Panc1 (cell line): ENCODE data around the gene LAIR2. TPM values are rescaled to one million over a fixed set of nuclear protein-coding genes. Genes with fewer than 3 reads are reported as not detected.

Experiments
- ATAC-seq: fragments of 200-7000 bp; cut with Tn5 transposase; 2 replicates; pipeline ENCODE4 v1.9.1; 2020; ENCODE audit warnings: mild to moderate bottlenecking, moderate library complexity
- BruUV-seq: library from RNA; stranded (reverse); fragments of 400-500 nt; replicated peaks from 2 replicates; lab custom pipeline; 2021; lab: Mats Ljungman, UMichigan
- CTCF ChIA-PET: fragments of 300-600 bp; sonication (Branson Sonifier 250); formaldehyde crosslinking; loops from one replicate; lab custom pipeline; 2022; ENCODE audit warnings: antibody characterized with exemption; lab: Charles Lee
- POLR2A ChIA-PET: fragments of 300-600 bp; sonication (Branson Sonifier 250); formaldehyde crosslinking; loops from one replicate; lab custom pipeline; 2022; ENCODE audit warnings: antibody characterized with exemption; lab: Charles Lee
- DNase-seq: peaks from one replicate; pipeline ENCODE4 v3.0.0-alpha.2; 2010; ENCODE audit warnings: low read depth, low spot score
- H3K27ac ChIP-seq: 2 replicates; pipeline ENCODE4 v1.5.1; 2011; ENCODE audit warnings: mild to moderate bottlenecking, low read length, inconsistent platforms
- H3K27me3 ChIP-seq: fragments of 200-500 bp; sonication (Bioruptor generic); 2 replicates; pipeline ENCODE4 v1.6.0; 2014; ENCODE audit warnings: low read length, inconsistent platforms; ENCODE audit not compliant: control insufficient read depth, insufficient read depth
- H3K36me3 ChIP-seq: fragments of 200-500 bp; sonication (Bioruptor generic); 2 replicates; pipeline ENCODE4 v1.5.1; 2014; ENCODE audit warnings: inconsistent platforms, mild to moderate bottlenecking, low read length, moderate library complexity; ENCODE audit not compliant: control insufficient read depth, insufficient read depth
- H3K4me1 ChIP-seq: 2 replicates; pipeline ENCODE4 v1.5.1; 2011; ENCODE audit warnings: inconsistent platforms, mild to moderate bottlenecking, low read length, moderate library complexity; ENCODE audit not compliant: control insufficient read depth, insufficient read depth
- H3K4me3 ChIP-seq, 2 experiments: 2 replicates each; pipeline ENCODE4 v1.5.1; 2011 to 2012; ENCODE audit warnings: low read depth in 2 of 2, low read length in 2 of 2, mild to moderate bottlenecking in 2 of 2, inconsistent platforms in 1 of 2, moderate library complexity in 1 of 2
- H3K9me3 ChIP-seq: fragments of 200-500 bp; sonication (Bioruptor generic); 2 replicates; pipeline ENCODE4 v1.5.1; 2014; ENCODE audit warnings: low read depth, mild to moderate bottlenecking, inconsistent platforms, low read length, moderate library complexity; ENCODE audit not compliant: control insufficient read depth, insufficient read depth
- CTCF ChIP-seq: fragments of 450-650 bp; IDR thresholded peaks from 2 replicates; pipeline ENCODE4 v1.5.1; 2017; ENCODE audit warnings: mild to moderate bottlenecking
- POLR2AphosphoS5 ChIP-seq: IDR thresholded peaks from 2 replicates; pipeline ENCODE4 v1.6.1; 2012; ENCODE audit warnings: mild to moderate bottlenecking, low read depth, low read length, moderate library complexity
- REST ChIP-seq, 2 experiments: IDR thresholded peaks; 2 replicates each; pipeline ENCODE4 v1.6.1; 2011 to 2012; ENCODE audit warnings: low read depth in 2 of 2, control low read depth in 1 of 2, low read length in 1 of 2, mild to moderate bottlenecking in 1 of 2, moderate library complexity in 1 of 2; ENCODE audit not compliant: insufficient read depth in 1 of 2
- SIN3A ChIP-seq: IDR thresholded peaks from 2 replicates; pipeline ENCODE4 v1.6.1; 2012; ENCODE audit warnings: low read depth, mild to moderate bottlenecking, low read length, moderate library complexity, borderline replicate concordance; ENCODE audit not compliant: insufficient read depth
- TCF7L2 ChIP-seq: IDR thresholded peaks from 2 replicates; pipeline ENCODE4 v1.6.1; 2011; ENCODE audit warnings: mild to moderate bottlenecking, low read depth, low read length, inconsistent platforms
- in situ Hi-C: cut with HindIII; loops from 2 replicates; pipeline ENCODE4 v1.10.0; 2016; ENCODE audit warnings: low sequenced_read_pairs, low pct_unique_long_range_greater_than_20kb
- intact Hi-C: fragments of 100-400 bp; cut with micrococcal nuclease; formaldehyde crosslinking; loops from one replicate; pipeline ENCODE4 v1.10.0; 2022; ENCODE audit not compliant: unreplicated experiment
- total RNA-seq: library from RNA; stranded (reverse); gene quantifications from one replicate; pipeline ENCODE4 v1.2.1, GENCODE V29; 2021; ENCODE audit not compliant: unreplicated experiment

LAIR2 gene
- total RNA-seq, 1 experiment from 2014 or later, result not detected

- DNase-seq, result no peak
- CTCF ChIA-PET, result no interaction called here
- Histone ChIP-seq H3K27ac (no peak overlapping the region), H3K36me3 (peaks cover 31% of the 10 kb centered on the region), H3K27me3 (no peaks in the 10 kb centered on the region), H3K4me3 (no peak overlapping the region), H3K9me3 (no peaks in the 10 kb centered on the region), H3K4me1 (peaks cover 15% of the 10 kb centered on the region)
- no peak for ATAC-seq
- POLR2A ChIA-PET, result no interaction called here
- intact Hi-C loops, result no loop called here
- BruUV-seq, result no TSS peak
- in situ Hi-C loops, result no loop called here
- no peak for TF ChIP-seq CTCF
- TF ChIP-seq REST (IDR thresholded peaks at IDR 0.05; ENCODE audit: insufficient read depth in 1 of 2, low read depth in 2 of 2, low read length in 1 of 2), result no peak
- no peak for TF ChIP-seq POLR2AphosphoS5
- TF ChIP-seq TCF7L2, result no peak
- TF ChIP-seq SIN3A, result no peak
These were observed 45.9 kb upstream of the LAIR2 start for GRCh38 chr19:54456423-54457373.

GRCh38 chr19:54457773-54458647 lies 44.6 kb upstream of the LAIR2 start:
- TF ChIP-seq TCF7L2 (no peak), CTCF (no peak), POLR2AphosphoS5 (no peak; the same call in 1 of the 2 replicates), SIN3A (no peak), REST (IDR thresholded peaks at IDR 0.05; ENCODE audit: insufficient read depth in 1 of 2, low read depth in 2 of 2, low read length in 1 of 2) (no peak)
- intact Hi-C loops, result no loop called here
- Histone ChIP-seq H3K36me3 (peaks cover 20% of the 10 kb centered on the region; the same call in 1 of the 2 replicates), H3K27me3 (no peaks in the 10 kb centered on the region), H3K4me1 (peaks cover 26% of the 10 kb centered on the region), H3K27ac (no peak overlapping the region), H3K4me3 (no peak overlapping the region), H3K9me3 (no peaks in the 10 kb centered on the region)
- POLR2A ChIA-PET, result no interaction called here
- CTCF ChIA-PET, result no interaction called here
- ATAC-seq (no peak), DNase-seq (no peak)
- in situ Hi-C loops, result no loop called here
- no TSS peak for BruUV-seq
